RWPE1 (cell line): Measurements from ENCODE around the gene FIBCD1.

Experiments
- CTCF ChIA-PET: fragments of 350-600 bp; sonication (Branson Sonifier 250); formaldehyde crosslinking; extraction: SDS; loops from one replicate; lab custom pipeline; 2021; lab: Yijun Ruan, JAX
- POLR2A ChIA-PET: fragments of 400-600 bp; formaldehyde crosslinking; extraction: SDS; loops from one replicate; lab custom pipeline; 2020; ENCODE audit warnings: antibody characterized with exemption; ENCODE audit not compliant: low non-redundant PET; lab: Yijun Ruan, JAX
- DNase-seq: peaks from one replicate; pipeline ENCODE4 v3.0.0; 2012; ENCODE audit warnings: low spot score
- H3K27ac ChIP-seq: fragments of 450-650 bp; 2 replicates; pipeline ENCODE4 v1.5.1; 2017
- CTCF ChIP-seq: fragments of 450-650 bp; conservative IDR thresholded peaks from 2 replicates; pipeline ENCODE4 v1.5.1; 2017; ENCODE audit warnings: low read depth, mild to moderate bottlenecking

The FIBCD1 gene

GRCh38 chr9:130985029-130985428 is 46.0 kb upstream of the FIBCD1 start:
- ChIA-PET POLR2A (no interaction called here), CTCF (interaction anchor here (0.6 to 1.1 kb wide), 5 partner anchors 11 to 118 kb away, joined by 3 to 4 read pairs (median 3); no protein-coding TSS in a partner anchor)

GRCh38 chr9:130984521-130984920 is 45.5 kb upstream of the FIBCD1 start:
- no peak for DNase-seq
- TF ChIP-seq CTCF, result no peak
- CTCF ChIA-PET, result interaction anchor here (0.6 to 1.5 kb wide), 5 partner anchors 8 to 118 kb away, joined by 3 to 7 read pairs (median 3); no protein-coding TSS in a partner anchor
- POLR2A ChIA-PET, result no interaction called here
- H3K27ac ChIP-seq, result no peak overlapping the region

More at GRCh38 chr9:130985029-130985428, 46.0 kb upstream of the FIBCD1 start:
- H3K27ac ChIP-seq, result no peak overlapping the region
- TF ChIP-seq CTCF, result no peak
- no peak for DNase-seq

- POLR2A ChIA-PET, result no interaction called here
- no peak overlapping the region for H3K27ac ChIP-seq
- no peak for TF ChIP-seq CTCF
- DNase-seq, result no peak
- CTCF ChIA-PET, result interaction anchor here (0.8 to 1.5 kb wide), 2 partner anchors 9 to 15 kb away, joined by 4 to 7 read pairs; no protein-coding TSS in a partner anchor
Observed at GRCh38 chr9:130983970-130984369, 44.9 kb upstream of the FIBCD1 start.

GRCh38 chr9:130983359-130983670 is 44.3 kb upstream of the FIBCD1 start:
- POLR2A ChIA-PET, result no interaction called here
- TF ChIP-seq CTCF, result no peak
- H3K27ac ChIP-seq, result no peak overlapping the region
- CTCF ChIA-PET, result interaction anchor here (1.5 kb wide), 1 partner anchor 15 kb away, joined by 7 read pairs; no protein-coding TSS in a partner anchor
- DNase-seq, result no peak

GRCh38 chr9:130982636-130983358 is 43.8 kb upstream of the FIBCD1 start:
- TF ChIP-seq CTCF, result no peak
- POLR2A ChIA-PET, result no interaction called here
- CTCF ChIA-PET, result interaction anchor here (0.9 kb wide), 1 partner anchor 42 kb away, joined by 3 read pairs; no protein-coding TSS in a partner anchor
- no peak overlapping the region for H3K27ac ChIP-seq
- no peak for DNase-seq

GRCh38 chr9:130981756-130982137 is 42.7 kb upstream of the FIBCD1 start:
- ChIA-PET CTCF (interaction anchor here (0.8 to 1.3 kb wide), 4 partner anchors 15 to 115 kb away, joined by 3 to 4 read pairs (median 3); no protein-coding TSS in a partner anchor), POLR2A (no interaction called here)
- no peak for DNase-seq
- no peak overlapping the region for H3K27ac ChIP-seq
- no peak for TF ChIP-seq CTCF
